Neuronal stem cell (in vitro differentiated cells): Measurements from ENCODE around the gene AGA.

Source experiments
- DNase-seq: peaks from one replicate; pipeline ENCODE4 v3.0.0-alpha.2; 2013; ENCODE audit warnings: low spot score
- H2AFZ ChIP-seq: one replicate; pipeline ENCODE4 v1.6.1; 2013; ENCODE audit warnings: mild to moderate bottlenecking, low read length, inconsistent platforms
- H2AK5ac ChIP-seq: 2 replicates; pipeline ENCODE4 v1.6.1; 2013; ENCODE audit warnings: low read depth, mild to moderate bottlenecking, inconsistent platforms, low read length, moderate library complexity, mixed read lengths
- H2BK120ac ChIP-seq: 2 replicates; pipeline ENCODE4 v1.6.1; 2013; ENCODE audit warnings: low read depth, mild to moderate bottlenecking, inconsistent platforms, low read length, moderate library complexity, mixed read lengths
- H2BK12ac ChIP-seq: one replicate; pipeline ENCODE4 v1.6.1; 2013; ENCODE audit warnings: low read length, inconsistent platforms
- H2BK15ac ChIP-seq: 2 replicates; pipeline ENCODE4 v1.6.1; 2013; ENCODE audit warnings: mild to moderate bottlenecking, low read length, inconsistent platforms, mixed read lengths
- H2BK5ac ChIP-seq: one replicate; pipeline ENCODE4 v1.6.1; 2013; ENCODE audit warnings: inconsistent platforms, mild to moderate bottlenecking, low read length, moderate library complexity
- H3K14ac ChIP-seq: one replicate; pipeline ENCODE4 v1.6.1; 2013; ENCODE audit warnings: low read length, inconsistent platforms
- H3K18ac ChIP-seq: 2 replicates; pipeline ENCODE4 v1.6.1; 2013; ENCODE audit warnings: low read length, inconsistent platforms
- H3K23ac ChIP-seq: 2 replicates; pipeline ENCODE4 v1.6.1; 2013; ENCODE audit warnings: low read depth, mild to moderate bottlenecking, mixed read lengths, low read length, inconsistent platforms; ENCODE audit not compliant: poor library complexity
- H3K27ac ChIP-seq: replicated peaks from 3 replicates; pipeline ENCODE4 v1.5.1; 2013; ENCODE audit warnings: low read length, inconsistent platforms
- H3K27me3 ChIP-seq, 3 experiments: 2 replicates each; pipeline ENCODE4 v1.6.1; 2013; ENCODE audit warnings: low read length in 3 of 3, mild to moderate bottlenecking in 2 of 3, inconsistent platforms in 1 of 3, low read depth in 1 of 3, mixed read lengths in 1 of 3, moderate library complexity in 1 of 3; ENCODE audit not compliant: control insufficient read depth in 3 of 3, insufficient read depth in 3 of 3
- H3K36me3 ChIP-seq, 2 donors: replicated peaks in 1 of 2; 2 replicates each; pipeline ENCODE4 v1.6.1; 2013; ENCODE audit warnings: low read length in 2 of 2; ENCODE audit not compliant: control insufficient read depth in 2 of 2, insufficient read depth in 2 of 2
- H3K4ac ChIP-seq: 2 replicates; pipeline ENCODE4 v1.6.1; 2013; ENCODE audit warnings: inconsistent platforms, mild to moderate bottlenecking, low read length, moderate library complexity
- H3K4me1 ChIP-seq, 2 donors: 1 replicate in 1 of 2; 2 replicates in 1 of 2; pipeline ENCODE4 v1.6.1; 2013; ENCODE audit warnings: low read length in 2 of 2, low read depth in 1 of 2; ENCODE audit not compliant: control insufficient read depth in 2 of 2, insufficient read depth in 1 of 2
- H3K4me2 ChIP-seq: one replicate; pipeline ENCODE4 v1.6.1; 2013; ENCODE audit warnings: mild to moderate bottlenecking, low read length, inconsistent platforms; ENCODE audit not compliant: insufficient read depth, poor library complexity, severe bottlenecking
- H3K4me3 ChIP-seq, 2 donors: 2 replicates each; pipeline ENCODE4 v1.5.1; 2013; ENCODE audit warnings: low read length in 2 of 2, mild to moderate bottlenecking in 2 of 2, inconsistent platforms in 1 of 2, moderate library complexity in 1 of 2
- H3K79me1 ChIP-seq: one replicate; pipeline ENCODE4 v1.6.1; 2013; ENCODE audit warnings: low read depth, mild to moderate bottlenecking, inconsistent platforms, low read length, moderate library complexity
- H3K9ac ChIP-seq: one replicate; pipeline ENCODE4 v1.6.1; 2013; ENCODE audit warnings: mild to moderate bottlenecking, low read depth, low read length, inconsistent platforms; ENCODE audit not compliant: poor library complexity
- H3K9me3 ChIP-seq, 2 donors: replicated peaks in 1 of 2; 2 replicates each; pipeline versions ENCODE3 to v1.6.1; 2013; ENCODE audit warnings: low read length in 2 of 2, mild to moderate bottlenecking in 2 of 2, inconsistent platforms in 1 of 2, low read depth in 1 of 2, mixed read lengths in 1 of 2, moderate library complexity in 1 of 2; ENCODE audit not compliant: control insufficient read depth in 2 of 2, insufficient read depth in 1 of 2
- H4K8ac ChIP-seq: one replicate; pipeline ENCODE4 v1.6.1; 2013; ENCODE audit warnings: low read depth, mild to moderate bottlenecking, inconsistent platforms, low read length, moderate library complexity
- H4K91ac ChIP-seq: one replicate; pipeline ENCODE4 v1.6.1; 2013; ENCODE audit warnings: low read length, low read depth, mild to moderate bottlenecking, inconsistent platforms; ENCODE audit not compliant: poor library complexity
- WGBS, 2 donors: extraction: QIAGEN DNeasy Blood & Tissue Kit; methylation state at CpG; one replicate each; pipeline ENCODE4 v1.1.7; 2013; ENCODE audit warnings: missing lambda C conversion rate in 2 of 2, mixed read lengths in 1 of 2; ENCODE audit not compliant: insufficient read length in 2 of 2, insufficient replicate concordance in 1 of 2; ENCODE audit errors: extremely low coverage in 2 of 2; 5-methylcytosine and 5-hydroxymethylcytosine counted together

The AGA gene

DNA sequence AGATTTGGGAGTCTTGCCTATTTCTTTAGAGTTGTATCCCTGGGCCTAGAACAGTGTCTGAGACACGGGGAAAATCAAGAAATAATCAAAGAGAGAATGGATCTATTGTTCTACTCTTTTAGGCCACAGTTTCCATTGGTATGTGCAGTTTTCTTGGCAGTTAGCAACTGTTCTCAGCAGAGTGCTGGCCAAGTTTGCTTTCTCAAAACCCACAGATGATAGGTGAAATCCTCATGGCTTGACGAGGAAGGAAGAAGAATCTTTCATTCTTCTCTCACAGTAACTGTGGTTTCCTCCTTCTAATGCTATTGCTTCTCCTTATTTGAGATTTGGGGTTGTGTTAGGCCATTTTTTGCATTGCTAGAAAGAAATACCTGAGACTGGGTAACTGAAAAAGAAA is 42.2 kb downstream of the AGA start:
- no peaks in the 10 kb centered on the region for H3K79me1 ChIP-seq
- no peak overlapping the region for H3K9ac ChIP-seq
- no peak overlapping the region for H2AK5ac ChIP-seq
- no peak overlapping the region for H3K4me3 ChIP-seq
- no peak overlapping the region for H3K4me2 ChIP-seq
- DNase-seq: no peak
- no peak overlapping the region for H3K23ac ChIP-seq
- H2BK5ac ChIP-seq: no peak overlapping the region
- H4K8ac ChIP-seq: no peak overlapping the region
- H3K36me3 ChIP-seq: no peaks in the 10 kb centered on the region
- no CpG with 5 or more reads among the region's 2 CpGs for WGBS, 2 donors
- H3K9me3 ChIP-seq: peaks cover 2 to 5% of the 10 kb centered on the region in 2 donors
- no peak overlapping the region for H3K4ac ChIP-seq
- H2AFZ ChIP-seq: no peak overlapping the region
- no peak overlapping the region for H4K91ac ChIP-seq
- no peak overlapping the region for H2BK12ac ChIP-seq
- H2BK15ac ChIP-seq: no peak overlapping the region
- H3K27me3 ChIP-seq: no peaks in the 10 kb centered on the region
- H3K4me1 ChIP-seq: peaks cover 0 to 2% of the 10 kb centered on the region in 2 donors
- no peak overlapping the region for H3K27ac ChIP-seq
- no peak overlapping the region for H2BK120ac ChIP-seq
- H3K18ac ChIP-seq: no peak overlapping the region
- H3K14ac ChIP-seq: no peak overlapping the region

DNA sequence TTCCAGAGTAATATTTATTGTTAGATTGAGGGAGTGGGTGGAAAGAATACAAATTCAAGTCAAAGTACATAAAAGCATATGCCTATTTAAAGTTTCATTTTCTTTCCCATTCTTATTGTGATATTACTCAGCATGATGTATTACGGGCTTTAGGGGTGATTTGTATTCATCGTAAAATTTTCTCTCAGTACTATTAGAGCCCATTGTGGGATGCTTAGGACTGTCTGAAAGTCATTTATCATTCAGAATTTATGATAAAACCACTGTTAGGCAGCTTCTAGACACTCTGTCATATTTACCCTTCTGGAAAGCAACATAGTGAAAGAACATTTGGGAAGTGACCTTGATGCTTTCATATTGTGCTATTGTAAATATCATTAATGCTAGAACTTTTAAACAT is 45.9 kb downstream of the AGA start:
- peaks cover 2 to 5% of the 10 kb centered on the region in 2 donors for H3K9me3 ChIP-seq
- no peak overlapping the region for H3K9ac ChIP-seq
- WGBS, 2 donors: no CpG with 5 or more reads among the region's 2 CpGs
- H2AFZ ChIP-seq: no peak overlapping the region
- no peak overlapping the region for H3K14ac ChIP-seq
- H4K91ac ChIP-seq: no peak overlapping the region
- no peak overlapping the region for H2BK120ac ChIP-seq
- no peak overlapping the region for H2BK5ac ChIP-seq
- H3K27me3 ChIP-seq: no peaks in the 10 kb centered on the region
- H3K27ac ChIP-seq: no peak overlapping the region
- no peak overlapping the region for H2AK5ac ChIP-seq
- no peak overlapping the region for H3K4me2 ChIP-seq
- DNase-seq: no peak
- no peak overlapping the region for H4K8ac ChIP-seq
- H3K23ac ChIP-seq: no peak overlapping the region
- H3K4ac ChIP-seq: no peak overlapping the region
- no peaks in the 10 kb centered on the region for H3K36me3 ChIP-seq
- H2BK12ac ChIP-seq: no peak overlapping the region
- H3K4me1 ChIP-seq: no peaks in the 10 kb centered on the region
- no peak overlapping the region for H3K18ac ChIP-seq
- no peaks in the 10 kb centered on the region for H3K79me1 ChIP-seq
- H2BK15ac ChIP-seq: no peak overlapping the region
- no peak overlapping the region for H3K4me3 ChIP-seq

DNA sequence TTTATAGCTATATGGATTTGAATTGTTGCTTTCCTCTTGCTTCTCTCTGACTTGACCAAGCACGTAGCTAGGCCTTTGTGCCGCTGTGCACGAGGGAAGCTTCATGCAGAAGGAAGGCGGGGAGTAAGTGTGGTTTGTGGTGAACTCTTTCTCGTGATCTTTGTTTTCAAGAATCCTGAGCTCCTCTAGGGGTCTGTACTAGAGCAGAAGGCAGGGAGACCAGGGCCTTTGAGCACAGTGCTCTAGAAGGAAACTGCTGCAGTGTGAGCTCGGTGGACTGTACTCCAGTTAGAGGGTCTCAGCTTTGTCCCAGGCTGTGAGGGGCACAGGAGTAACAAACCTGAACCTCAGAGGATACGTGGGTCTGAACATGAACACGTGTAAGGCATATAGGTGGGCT is 49.0 kb downstream of the AGA start:
- H2BK15ac ChIP-seq: no peak overlapping the region
- no peak overlapping the region for H3K27ac ChIP-seq
- peak overlapping the region; percentile 45 for H2AFZ ChIP-seq
- H2AK5ac ChIP-seq: no peak overlapping the region
- H3K27me3 ChIP-seq: no peaks in the 10 kb centered on the region
- no peak overlapping the region for H2BK120ac ChIP-seq
- H3K4me2 ChIP-seq: no peak overlapping the region
- H3K4ac ChIP-seq: no peak overlapping the region
- H2BK5ac ChIP-seq: no peak overlapping the region
- H3K14ac ChIP-seq: no peak overlapping the region
- no peak for DNase-seq
- no peak overlapping the region for H3K4me3 ChIP-seq
- H3K18ac ChIP-seq: no peak overlapping the region
- H4K91ac ChIP-seq: no peak overlapping the region
- peaks cover 0 to 2% of the 10 kb centered on the region in 2 donors for H3K9me3 ChIP-seq
- no peak overlapping the region for H4K8ac ChIP-seq
- H3K79me1 ChIP-seq: no peaks in the 10 kb centered on the region
- no peak overlapping the region for H3K9ac ChIP-seq
- no peaks in the 10 kb centered on the region for H3K4me1 ChIP-seq
- no peak overlapping the region for H3K23ac ChIP-seq
- no CpG with 5 or more reads among the region's 8 CpGs for WGBS, 2 donors
- H3K36me3 ChIP-seq: no peaks in the 10 kb centered on the region
- H2BK12ac ChIP-seq: no peak overlapping the region

DNA sequence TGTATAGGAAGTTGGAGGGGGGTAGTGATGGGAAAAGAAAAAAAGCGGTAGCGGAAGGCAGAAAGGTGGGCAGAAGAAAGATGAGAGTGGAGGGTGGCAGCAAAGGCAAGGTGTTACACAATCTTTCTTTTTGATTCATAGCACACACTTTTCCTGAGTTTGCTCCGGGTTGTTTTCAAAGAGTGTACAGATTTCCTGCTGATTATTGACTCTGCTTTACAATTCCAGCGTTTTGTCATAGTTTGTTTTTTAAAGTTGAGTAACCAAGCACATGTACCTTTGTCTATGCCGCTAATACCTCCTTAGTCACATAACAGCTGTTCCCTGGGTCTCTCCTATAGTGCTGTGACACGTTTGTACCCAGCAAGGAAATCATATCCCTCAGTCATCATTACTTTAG is 50.3 kb downstream of the AGA start:
- Histone ChIP-seq H3K9ac (no peak overlapping the region), H3K79me1 (no peaks in the 10 kb centered on the region), H3K27ac (no peak overlapping the region), H2BK12ac (no peak overlapping the region), H3K9me3 (no peaks in the 10 kb centered on the region), H3K23ac (no peak overlapping the region), H3K18ac (no peak overlapping the region), H4K8ac (no peak overlapping the region), H3K36me3 (no peaks in the 10 kb centered on the region), H2BK5ac (no peak overlapping the region), H3K4me1 (no peaks in the 10 kb centered on the region), H4K91ac (no peak overlapping the region), H2BK120ac (no peak overlapping the region), H3K4me2 (no peak overlapping the region), H2BK15ac (no peak overlapping the region), H2AK5ac (no peak overlapping the region), H3K27me3 (no peaks in the 10 kb centered on the region), H3K4me3 (no peak overlapping the region), H3K4ac (no peak overlapping the region), H2AFZ (no peak overlapping the region), H3K14ac (no peak overlapping the region)
- no peak for DNase-seq
- no CpG with 5 or more reads among the region's 6 CpGs for WGBS, 2 donors
